Measurements from ENCODE around the gene TBX19. TPM values are rescaled to one million over a fixed set of nuclear protein-coding genes. Genes with fewer than 3 reads are reported as not detected.
A peak's percentile ranks its signal among the peaks of the same experiment; 100 is the strongest.

The TBX19 gene
- total RNA-seq, 1 donor from 2014 or later: 3.9 TPM

GRCh38 chr1:168316142-168316541 is 35.5 kb downstream of the TBX19 start:
- H3K9me3 ChIP-seq: no peaks in the 10 kb centered on the region
- intact Hi-C loops (cut with DNase I): no loop called here
- no peaks in the 10 kb centered on the region for H3K4me1 ChIP-seq
- no peaks in the 10 kb centered on the region for H3K27me3 ChIP-seq
- no peak overlapping the region for H3K4me3 ChIP-seq
- no peak for TF ChIP-seq CTCF (IDR thresholded peaks at IDR 0.05)
- TF ChIP-seq POLR2AphosphoS5 (IDR thresholded peaks at IDR 0.05; ENCODE audit: insufficient read depth in 1 of 2, low read depth in 1 of 2): no peak
- TF ChIP-seq POLR2A (IDR thresholded peaks at IDR 0.05): no peak
- H3K27ac ChIP-seq: no peak overlapping the region
- no peak for DNase-seq (ENCODE audit: extremely low spot score in 2 of 2)
- H3K36me3 ChIP-seq: no peaks in the 10 kb centered on the region

- no peaks in the 10 kb centered on the region for H3K27me3 ChIP-seq
- TF ChIP-seq CTCF (IDR thresholded peaks at IDR 0.05) (no peak), POLR2A (IDR thresholded peaks at IDR 0.05) (no peak), POLR2AphosphoS5 (IDR thresholded peaks at IDR 0.05; ENCODE audit: insufficient read depth in 1 of 2, low read depth in 1 of 2) (no peak)
- no peak for DNase-seq (ENCODE audit: extremely low spot score in 2 of 2)
- intact Hi-C loops (cut with DNase I): no loop called here
- H3K4me1 ChIP-seq: no peaks in the 10 kb centered on the region
- no peak overlapping the region for H3K4me3 ChIP-seq
- no peak overlapping the region for H3K27ac ChIP-seq
- H3K9me3 ChIP-seq: no peaks in the 10 kb centered on the region
- no peaks in the 10 kb centered on the region for H3K36me3 ChIP-seq
Observed at GRCh38 chr1:168317309-168317708, 36.6 kb downstream of the TBX19 start.

- no peak for TF ChIP-seq POLR2A (IDR thresholded peaks at IDR 0.05)
- TF ChIP-seq POLR2AphosphoS5 (IDR thresholded peaks at IDR 0.05; ENCODE audit: insufficient read depth in 1 of 2, low read depth in 1 of 2): no peak
- TF ChIP-seq CTCF (IDR thresholded peaks at IDR 0.05): no peak
- Histone ChIP-seq H3K4me1 (no peaks in the 10 kb centered on the region), H3K9me3 (no peaks in the 10 kb centered on the region), H3K27ac (no peak overlapping the region), H3K27me3 (no peaks in the 10 kb centered on the region), H3K36me3 (no peaks in the 10 kb centered on the region), H3K4me3 (no peak overlapping the region)
- no peak for DNase-seq (ENCODE audit: extremely low spot score in 2 of 2)
- intact Hi-C loops (cut with DNase I): no loop called here
Observed at GRCh38 chr1:168319691-168320090, 39.0 kb downstream of the TBX19 start.

- Histone ChIP-seq H3K36me3 (no peaks in the 10 kb centered on the region), H3K9me3 (no peaks in the 10 kb centered on the region), H3K27ac (no peak overlapping the region), H3K4me3 (no peak overlapping the region), H3K27me3 (no peaks in the 10 kb centered on the region), H3K4me1 (no peaks in the 10 kb centered on the region)
- no peak for DNase-seq (ENCODE audit: extremely low spot score in 2 of 2)
- TF ChIP-seq POLR2A (IDR thresholded peaks at IDR 0.05): no peak
- no peak for TF ChIP-seq CTCF (IDR thresholded peaks at IDR 0.05)
- no peak for TF ChIP-seq POLR2AphosphoS5 (IDR thresholded peaks at IDR 0.05; ENCODE audit: insufficient read depth in 1 of 2, low read depth in 1 of 2)
- intact Hi-C loops (cut with DNase I): no loop called here
Observed at GRCh38 chr1:168320149-168320548, 39.5 kb downstream of the TBX19 start.

- H3K4me3 ChIP-seq: no peak overlapping the region
- H3K27me3 ChIP-seq: no peaks in the 10 kb centered on the region
- no peaks in the 10 kb centered on the region for H3K36me3 ChIP-seq
- H3K9me3 ChIP-seq: no peaks in the 10 kb centered on the region
- intact Hi-C loops (cut with DNase I): no loop called here
- DNase-seq (ENCODE audit: extremely low spot score in 2 of 2): no peak
- H3K4me1 ChIP-seq: no peaks in the 10 kb centered on the region
- peak overlapping the region; percentile 63 for H3K27ac ChIP-seq
- TF ChIP-seq POLR2AphosphoS5 (IDR thresholded peaks at IDR 0.05; ENCODE audit: insufficient read depth in 1 of 2, low read depth in 1 of 2): peak in 1 of 2 donors; percentile 46
- no peak for TF ChIP-seq CTCF (IDR thresholded peaks at IDR 0.05)
Observed at GRCh38 chr1:168320800-168321450, 40.2 kb downstream of the TBX19 start.

All from vagina (tissue), 2 donors.